IgD-negative memory B cell (primary cell): ENCODE measurements around the gene GHRH. TPM values are rescaled to one million over a fixed set of nuclear protein-coding genes. Genes with fewer than 3 reads are reported as not detected.

Experiments used
- H3K27ac Mint-ChIP-seq, 3 donors: one replicate each; pipeline ENCODE4 v1.8.0; 2020 to 2022; ENCODE audit warnings: mild to moderate bottlenecking in 3 of 3, mixed read lengths in 3 of 3, moderate library complexity in 1 of 3
- H3K27me3 Mint-ChIP-seq: one replicate; pipeline ENCODE4 v1.8.0; 2021; ENCODE audit warnings: mixed read lengths
- H3K36me3 Mint-ChIP-seq: one replicate; pipeline ENCODE4 v1.8.0; 2020; ENCODE audit warnings: mild to moderate bottlenecking, mixed read lengths
- H3K4me1 Mint-ChIP-seq, 3 donors: one replicate each; pipeline ENCODE4 v1.8.0; 2020 to 2022; ENCODE audit warnings: mixed read lengths in 3 of 3, mild to moderate bottlenecking in 1 of 3
- H3K4me3 Mint-ChIP-seq, 4 donors: one replicate each; pipeline ENCODE4 v1.8.0; 2020 to 2022; ENCODE audit warnings: mild to moderate bottlenecking in 4 of 4, mixed read lengths in 4 of 4, moderate library complexity in 3 of 4
- H3K9me3 Mint-ChIP-seq, 3 donors: one replicate each; pipeline ENCODE4 v1.8.0; 2020 to 2021; ENCODE audit warnings: mixed read lengths in 3 of 3, mild to moderate bottlenecking in 1 of 3
- polyA plus RNA-seq: library from polyadenylated mRNA; unstranded; fragments of 300-500 nt; fragmentation: Illumina TruSeq; gene quantifications from one replicate; pipeline ENCODE4 v1.2.3, GENCODE V29; 2021

GHRH gene, protein sequence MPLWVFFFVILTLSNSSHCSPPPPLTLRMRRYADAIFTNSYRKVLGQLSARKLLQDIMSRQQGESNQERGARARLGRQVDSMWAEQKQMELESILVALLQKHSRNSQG
- polyA plus RNA-seq, result not detected

DNA sequence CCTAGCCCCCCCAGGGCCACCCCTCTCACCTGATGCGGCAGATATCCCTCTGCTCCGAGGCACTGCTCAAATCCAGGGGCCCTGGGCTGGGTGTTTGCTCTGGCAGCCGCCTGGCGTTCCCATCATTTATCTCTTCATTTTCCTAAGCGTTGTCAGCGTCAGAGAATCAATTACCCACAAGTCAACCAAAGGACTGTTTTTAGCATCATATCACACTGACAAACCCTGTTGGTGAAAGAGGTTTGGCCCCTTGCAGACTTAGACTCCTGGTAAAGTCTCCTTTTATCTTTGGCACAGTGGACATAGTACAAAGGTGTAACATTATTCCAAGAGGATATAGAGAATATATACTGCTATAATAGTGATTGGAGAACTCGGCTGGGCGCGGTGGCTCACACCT lies at the start of gene GHRH:
Gene GHRH (minus strand): TSS at position 101 of the 400 bp plus-strand sequence. CDS start 4,925 bp downstream, outside the sequence.
- Mint-ChIP-seq H3K4me3 (peak within 1 kb of the TSS in 1 of 4 donors; percentile 24), H3K27ac (no peak within 1 kb of the TSS), H3K27me3 (peaks cover 2% of the 10 kb centered on the region), H3K4me1 (peaks cover 2 to 6% (median 6%) of the 10 kb centered on the region in 3 donors), H3K36me3 (no peaks in the 10 kb centered on the region), H3K9me3 (no peaks in the 10 kb centered on the region)

DNA sequence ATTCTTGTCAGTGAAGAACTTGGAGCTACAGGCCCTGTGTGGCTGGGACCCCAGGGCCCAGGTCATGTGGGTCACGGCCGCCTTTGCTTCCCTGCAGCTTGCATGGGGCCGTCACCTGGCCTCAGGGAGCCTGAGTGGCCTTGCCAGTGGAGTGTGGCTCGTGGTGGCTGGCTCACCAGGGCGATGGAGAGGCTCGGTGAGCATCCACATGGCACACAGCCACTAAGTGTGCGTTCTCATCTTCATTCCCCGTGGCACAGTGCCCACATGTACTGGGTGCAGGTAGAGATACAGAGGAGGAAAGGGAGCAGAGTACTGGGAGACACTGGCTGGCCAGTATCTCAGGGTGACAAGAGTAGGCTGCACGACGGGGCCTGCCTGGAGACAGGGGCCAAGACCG lies 49.3 kb upstream of the GHRH start:
- no peaks in the 10 kb centered on the region for H3K9me3 Mint-ChIP-seq
- peaks cover 1% of the 10 kb centered on the region for H3K27me3 Mint-ChIP-seq
- H3K4me3 Mint-ChIP-seq, result no peak overlapping the region
- peaks cover 7% of the 10 kb centered on the region for H3K36me3 Mint-ChIP-seq
- H3K27ac Mint-ChIP-seq, result peak overlapping the region in 1 of 3 donors; percentile 67
- peaks cover 27 to 35% (median 33%) of the 10 kb centered on the region in 3 donors for H3K4me1 Mint-ChIP-seq

DNA sequence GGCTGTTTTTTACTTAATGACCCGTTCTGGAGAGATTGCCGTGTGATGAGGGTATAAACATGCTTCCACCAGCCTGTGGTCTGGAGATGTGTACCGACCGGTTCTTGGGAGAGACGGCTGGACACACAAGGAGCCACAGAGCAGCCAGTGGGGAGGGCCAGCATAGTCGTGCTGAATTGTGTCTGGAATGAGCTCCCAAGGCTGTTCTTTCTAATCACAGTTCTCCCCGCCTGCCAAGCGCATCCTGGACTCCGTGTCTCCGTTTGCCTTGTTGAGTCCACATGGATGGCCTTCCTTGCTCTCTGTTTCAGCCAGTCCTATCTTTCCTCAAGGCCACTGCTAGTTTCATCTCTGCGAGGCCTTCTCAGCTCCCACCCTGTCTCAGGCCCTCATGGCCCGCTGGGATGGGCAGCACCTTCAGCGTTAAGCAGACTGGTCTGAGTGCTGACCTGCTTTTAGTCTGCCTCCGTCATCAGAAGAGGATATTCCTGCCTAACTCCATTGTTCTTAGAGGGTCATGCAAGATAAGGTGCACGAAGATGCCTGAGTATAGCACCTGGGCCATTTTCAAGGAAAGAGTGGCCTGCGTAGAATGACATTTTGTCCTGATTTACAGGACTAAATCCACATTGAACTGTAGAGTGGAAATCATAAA lies 48.4 kb upstream of the GHRH start:
- Mint-ChIP-seq H3K4me3 (no peak overlapping the region), H3K27ac (no peak overlapping the region), H3K9me3 (no peaks in the 10 kb centered on the region), H3K4me1 (peaks cover 18 to 30% (median 24%) of the 10 kb centered on the region in 3 donors), H3K27me3 (peaks cover 1% of the 10 kb centered on the region), H3K36me3 (peaks cover 7% of the 10 kb centered on the region)

DNA sequence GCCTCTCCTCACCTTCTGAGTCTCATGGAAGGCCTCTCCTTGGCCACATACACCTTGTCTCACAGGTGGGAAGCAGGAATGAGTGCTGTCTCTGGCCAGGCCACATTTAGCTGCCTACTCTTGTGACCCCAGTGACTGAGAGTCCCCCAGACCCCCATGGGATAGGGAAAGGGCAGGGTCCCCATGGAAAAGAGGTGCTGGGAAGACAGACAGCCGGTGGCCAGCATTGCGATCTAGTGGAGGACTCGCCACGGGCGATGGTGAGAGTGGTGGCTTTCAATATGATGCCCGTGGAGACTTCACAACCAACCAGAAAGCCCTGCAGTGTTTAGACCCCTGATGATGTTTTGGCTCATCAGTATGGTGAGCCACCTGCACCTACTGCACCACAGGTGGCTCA lies 47.7 kb upstream of the GHRH start:
- no peaks in the 10 kb centered on the region for H3K9me3 Mint-ChIP-seq
- H3K4me3 Mint-ChIP-seq, result peak overlapping the region in 1 of 4 donors; percentile 43
- peaks cover 15 to 23% (median 17%) of the 10 kb centered on the region in 3 donors for H3K4me1 Mint-ChIP-seq
- H3K27me3 Mint-ChIP-seq, result peaks cover 1% of the 10 kb centered on the region
- peaks cover 7% of the 10 kb centered on the region for H3K36me3 Mint-ChIP-seq
- H3K27ac Mint-ChIP-seq, result peak overlapping the region in 1 of 3 donors; percentile 54

DNA sequence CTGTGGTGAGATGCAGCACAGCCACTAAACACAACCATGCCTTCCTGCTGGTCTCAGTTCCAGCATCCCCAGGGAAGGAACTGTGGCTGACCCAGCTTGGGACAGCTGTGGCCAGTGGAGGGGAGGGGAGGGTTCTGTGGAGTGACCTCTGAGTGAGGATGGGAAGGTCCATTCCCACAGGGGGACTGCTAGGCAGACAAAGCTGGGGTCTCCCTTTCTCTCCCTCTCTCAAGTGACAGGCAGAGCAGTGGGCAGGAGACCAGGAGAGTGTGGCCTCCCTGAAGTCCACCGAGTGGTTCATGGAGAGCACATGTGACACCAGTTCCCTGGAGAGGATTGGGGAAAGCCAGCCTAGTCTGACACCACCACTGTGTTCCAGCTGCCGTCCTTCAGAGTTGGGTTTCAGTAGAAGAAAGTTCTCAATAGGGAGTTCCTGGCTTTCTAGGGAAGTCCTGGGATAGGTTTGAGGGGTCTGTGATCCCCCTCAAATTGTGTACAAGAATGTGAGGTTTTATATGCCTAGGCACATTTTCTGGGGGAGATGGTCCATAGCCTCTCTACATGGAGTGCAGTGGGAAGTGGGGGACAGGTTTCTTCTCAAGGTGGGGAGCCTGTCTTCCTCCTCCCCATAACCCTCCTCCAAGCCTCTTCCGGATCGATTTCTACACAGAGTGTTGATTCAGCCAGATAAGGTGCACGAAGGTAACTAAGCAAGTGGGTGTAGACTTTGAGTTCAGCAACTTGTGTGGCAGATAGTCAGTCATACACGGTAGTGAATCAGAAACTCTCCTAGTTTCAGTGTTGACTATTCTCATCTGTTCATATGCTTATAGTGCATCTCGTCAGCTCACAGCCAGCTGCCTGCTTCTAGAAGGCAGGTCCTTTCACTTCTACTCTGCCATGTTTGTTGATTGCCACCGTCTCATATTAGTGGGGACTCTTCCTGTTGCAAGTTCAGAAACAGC lies 46.8 kb upstream of the GHRH start:
- Mint-ChIP-seq H3K36me3 (peaks cover 5% of the 10 kb centered on the region), H3K9me3 (no peaks in the 10 kb centered on the region), H3K27me3 (peaks cover 1% of the 10 kb centered on the region), H3K27ac (peak overlapping the region in 2 of 3 donors; percentile 11 to 43), H3K4me1 (peaks cover 8 to 16% (median 10%) of the 10 kb centered on the region in 3 donors), H3K4me3 (peak overlapping the region in 1 of 4 donors; percentile 14)

DNA sequence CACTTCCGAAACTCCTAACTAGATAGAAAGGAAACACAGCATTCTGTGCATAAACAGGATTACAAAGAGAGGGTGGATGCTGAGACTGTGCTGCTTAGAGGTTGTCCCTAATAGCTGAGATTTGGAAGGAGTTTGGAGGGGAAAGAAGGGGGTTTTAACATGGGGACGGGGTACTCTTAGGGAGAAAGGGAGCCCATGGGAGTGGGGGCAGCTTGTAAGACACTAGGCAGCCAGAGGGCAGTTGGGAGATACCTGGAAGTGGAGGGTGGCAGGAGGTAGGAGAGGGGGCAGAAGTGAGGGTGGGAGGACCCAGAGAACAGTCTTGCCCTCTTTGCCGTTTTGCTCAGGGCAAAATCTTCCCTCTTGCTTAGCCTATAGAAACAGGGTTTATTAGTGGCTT lies 44.2 kb upstream of the GHRH start:
- peaks cover 10% of the 10 kb centered on the region for H3K36me3 Mint-ChIP-seq
- H3K4me1 Mint-ChIP-seq, result peaks cover 4 to 11% (median 10%) of the 10 kb centered on the region in 3 donors
- no peaks in the 10 kb centered on the region for H3K27me3 Mint-ChIP-seq
- no peak overlapping the region for H3K4me3 Mint-ChIP-seq
- peak overlapping the region in 1 of 3 donors; percentile 4 for H3K27ac Mint-ChIP-seq
- H3K9me3 Mint-ChIP-seq, result no peaks in the 10 kb centered on the region

DNA sequence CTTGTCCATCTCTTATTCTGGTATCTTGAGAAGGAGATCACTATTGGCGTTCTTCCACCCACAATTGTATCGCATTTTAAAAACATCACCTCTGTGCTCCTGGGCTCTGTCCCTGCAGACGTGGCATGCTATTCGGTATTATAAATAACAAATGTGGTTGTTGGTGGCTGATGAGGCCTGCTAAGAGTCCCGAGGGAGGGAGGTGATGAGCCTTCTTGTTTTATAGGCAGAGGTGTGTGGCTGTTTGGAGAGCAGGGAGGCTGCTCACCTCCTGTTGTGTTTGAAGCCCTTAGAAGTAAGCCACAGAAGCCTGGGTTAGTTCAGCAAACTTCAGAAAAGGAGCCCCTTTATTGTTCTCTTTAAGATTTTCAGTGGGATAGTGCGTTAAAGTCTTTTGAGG lies 43.5 kb upstream of the GHRH start:
- peaks cover 12% of the 10 kb centered on the region for H3K36me3 Mint-ChIP-seq
- no peaks in the 10 kb centered on the region for H3K27me3 Mint-ChIP-seq
- peak overlapping the region in 1 of 3 donors; percentile 4 for H3K27ac Mint-ChIP-seq
- H3K4me1 Mint-ChIP-seq, result peaks cover 0 to 14% (median 11%) of the 10 kb centered on the region in 3 donors
- H3K4me3 Mint-ChIP-seq, result no peak overlapping the region
- H3K9me3 Mint-ChIP-seq, result no peaks in the 10 kb centered on the region

DNA sequence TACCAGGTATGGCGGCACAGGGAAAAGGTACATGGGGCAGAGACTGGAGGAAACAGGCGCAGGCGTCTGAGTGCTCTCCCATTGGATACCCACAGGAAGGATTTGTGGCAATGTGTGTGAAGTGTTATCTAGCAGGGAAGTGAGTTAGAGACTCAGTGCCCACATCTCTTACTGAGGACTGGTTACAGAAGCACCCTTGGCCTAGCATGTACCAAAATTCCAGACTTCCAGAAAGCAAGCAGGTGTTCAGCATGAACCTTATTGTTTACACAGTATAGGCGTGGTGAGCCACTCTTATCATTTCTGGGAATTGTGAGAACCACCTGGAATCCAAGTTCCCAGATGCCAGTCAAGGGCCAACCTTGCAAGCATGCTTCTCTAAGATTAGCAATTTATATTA lies 42.0 kb upstream of the GHRH start:
- peaks cover 0 to 12% (median 9%) of the 10 kb centered on the region in 3 donors for H3K4me1 Mint-ChIP-seq
- no peak overlapping the region for H3K27ac Mint-ChIP-seq
- H3K4me3 Mint-ChIP-seq, result no peak overlapping the region
- H3K9me3 Mint-ChIP-seq, result no peaks in the 10 kb centered on the region
- H3K27me3 Mint-ChIP-seq, result no peaks in the 10 kb centered on the region
- H3K36me3 Mint-ChIP-seq, result peaks cover 13% of the 10 kb centered on the region

DNA sequence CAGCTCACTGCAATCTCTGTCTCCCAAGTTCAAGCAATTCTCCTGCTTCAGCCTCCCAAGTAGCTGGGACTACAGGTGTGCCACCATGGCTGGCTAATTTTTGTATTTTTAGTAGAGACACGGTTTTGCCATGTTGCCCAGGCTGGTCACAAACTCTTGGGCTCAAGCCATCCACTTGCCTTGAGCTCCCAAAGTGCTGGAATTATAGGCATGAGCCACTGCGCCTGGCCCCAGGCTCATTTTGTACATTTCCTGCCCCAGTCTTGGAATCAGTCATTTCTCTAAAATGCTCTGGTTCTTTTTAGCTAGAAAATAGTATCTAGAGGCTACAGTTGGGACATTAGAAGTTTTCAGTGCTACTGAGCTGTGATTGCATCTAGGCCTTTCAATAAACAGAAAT lies 41.4 kb upstream of the GHRH start:
- Mint-ChIP-seq H3K36me3 (peaks cover 13% of the 10 kb centered on the region), H3K4me3 (no peak overlapping the region)

DNA sequence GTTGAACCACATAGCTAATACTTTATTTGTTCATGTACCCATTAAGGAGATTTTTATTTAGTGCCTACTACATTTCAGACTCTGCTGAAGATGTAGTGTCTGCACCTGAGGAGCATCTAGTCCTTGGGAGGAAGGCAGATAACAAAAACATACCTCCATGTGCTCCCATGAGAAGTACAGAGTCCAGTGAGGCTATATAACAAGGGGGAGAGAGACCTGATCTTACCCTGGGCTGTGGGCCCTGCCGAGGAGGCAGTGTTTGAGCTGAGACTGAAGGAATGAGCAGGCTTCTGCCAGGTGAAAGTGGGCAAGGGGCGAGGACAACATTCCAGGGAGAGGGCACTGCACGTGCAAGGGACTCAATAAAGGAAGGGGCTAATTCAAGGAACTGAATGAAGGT lies 39.9 kb upstream of the GHRH start:
- peak overlapping the region in 1 of 4 donors; percentile 63 for H3K4me3 Mint-ChIP-seq
- no peaks in the 10 kb centered on the region for H3K9me3 Mint-ChIP-seq
- H3K27ac Mint-ChIP-seq, result no peak overlapping the region
- H3K36me3 Mint-ChIP-seq, result peaks cover 10% of the 10 kb centered on the region
- H3K27me3 Mint-ChIP-seq, result no peaks in the 10 kb centered on the region
- peaks cover 11 to 20% (median 12%) of the 10 kb centered on the region in 3 donors for H3K4me1 Mint-ChIP-seq

More for the DNA sequence above, 41.4 kb upstream of the GHRH start:
- Mint-ChIP-seq H3K4me1 (peaks cover 6 to 13% (median 8%) of the 10 kb centered on the region in 3 donors), H3K27me3 (no peaks in the 10 kb centered on the region), H3K9me3 (no peaks in the 10 kb centered on the region), H3K27ac (no peak overlapping the region)

DNA sequence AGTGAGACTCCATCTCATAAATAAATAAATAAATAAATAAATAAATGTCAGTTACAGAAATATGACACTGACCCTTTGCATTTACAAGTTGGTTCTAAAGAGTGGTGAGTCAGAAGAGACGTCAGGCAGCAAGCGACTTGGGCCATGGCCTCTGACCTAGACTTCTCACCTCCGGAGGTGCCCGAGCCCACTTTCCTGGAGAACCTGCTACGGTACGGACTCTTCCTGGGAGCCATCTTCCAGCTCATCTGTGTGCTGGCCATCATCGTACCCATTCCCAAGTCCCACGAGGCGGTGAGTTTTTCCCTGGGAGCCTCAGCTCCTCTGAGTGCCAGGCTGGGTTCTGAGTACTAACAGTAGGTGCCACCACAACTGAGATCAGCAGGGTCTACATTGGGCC lies 39.5 kb upstream of the GHRH start:
- Mint-ChIP-seq H3K9me3 (no peaks in the 10 kb centered on the region), H3K4me3 (no peak overlapping the region), H3K27ac (no peak overlapping the region)

DNA sequence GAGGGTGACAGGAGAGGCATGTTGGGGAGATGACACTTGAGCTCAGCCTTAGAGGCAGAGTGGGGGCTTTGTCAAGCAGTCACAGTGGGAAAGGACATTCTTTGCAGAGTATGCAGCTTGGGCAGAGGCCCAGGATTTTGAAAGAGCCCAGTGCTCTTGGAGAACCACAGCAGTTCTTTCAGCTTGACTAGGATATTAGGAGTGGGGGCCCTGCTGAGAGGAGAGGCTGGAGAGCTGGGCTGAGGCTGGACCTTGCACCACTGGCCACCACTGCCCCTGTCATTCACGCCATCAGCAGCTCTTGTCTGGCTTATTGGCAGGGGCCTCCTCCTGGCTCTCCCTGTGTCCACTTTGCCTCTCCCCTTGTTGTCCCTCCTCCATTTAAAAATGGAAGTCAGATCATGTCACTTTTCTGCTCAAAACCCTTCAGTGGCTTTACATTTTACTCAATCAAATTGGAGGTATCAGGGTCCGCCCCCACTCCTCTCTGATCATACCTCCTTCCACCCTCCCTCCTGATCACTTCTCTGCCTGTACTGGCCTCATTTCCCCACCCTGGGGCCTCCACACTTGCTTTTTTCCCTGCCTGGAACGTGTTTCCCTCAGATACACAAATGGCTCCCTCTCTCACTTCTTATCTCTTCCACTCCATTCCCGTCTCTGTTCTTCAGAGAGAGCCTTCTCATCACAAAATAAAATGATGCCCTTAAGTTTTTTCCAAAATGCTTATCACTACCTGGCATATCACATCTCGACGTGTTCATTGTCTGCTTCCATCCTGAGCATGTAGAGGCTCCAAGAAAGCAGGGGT lies 38.3 kb upstream of the GHRH start:
- no peaks in the 10 kb centered on the region for H3K27me3 Mint-ChIP-seq
- peak overlapping the region in 2 of 4 donors; percentile 52 to 70 for H3K4me3 Mint-ChIP-seq
- H3K9me3 Mint-ChIP-seq, result no peaks in the 10 kb centered on the region
- H3K27ac Mint-ChIP-seq, result peak overlapping the region in 1 of 3 donors; percentile 27
- peaks cover 10% of the 10 kb centered on the region for H3K36me3 Mint-ChIP-seq
- peaks cover 19 to 31% (median 21%) of the 10 kb centered on the region in 3 donors for H3K4me1 Mint-ChIP-seq

More for the DNA sequence above, 39.5 kb upstream of the GHRH start:
- H3K36me3 Mint-ChIP-seq, result peaks cover 10% of the 10 kb centered on the region
- H3K4me1 Mint-ChIP-seq, result peaks cover 15 to 24% (median 17%) of the 10 kb centered on the region in 3 donors
- no peaks in the 10 kb centered on the region for H3K27me3 Mint-ChIP-seq

DNA sequence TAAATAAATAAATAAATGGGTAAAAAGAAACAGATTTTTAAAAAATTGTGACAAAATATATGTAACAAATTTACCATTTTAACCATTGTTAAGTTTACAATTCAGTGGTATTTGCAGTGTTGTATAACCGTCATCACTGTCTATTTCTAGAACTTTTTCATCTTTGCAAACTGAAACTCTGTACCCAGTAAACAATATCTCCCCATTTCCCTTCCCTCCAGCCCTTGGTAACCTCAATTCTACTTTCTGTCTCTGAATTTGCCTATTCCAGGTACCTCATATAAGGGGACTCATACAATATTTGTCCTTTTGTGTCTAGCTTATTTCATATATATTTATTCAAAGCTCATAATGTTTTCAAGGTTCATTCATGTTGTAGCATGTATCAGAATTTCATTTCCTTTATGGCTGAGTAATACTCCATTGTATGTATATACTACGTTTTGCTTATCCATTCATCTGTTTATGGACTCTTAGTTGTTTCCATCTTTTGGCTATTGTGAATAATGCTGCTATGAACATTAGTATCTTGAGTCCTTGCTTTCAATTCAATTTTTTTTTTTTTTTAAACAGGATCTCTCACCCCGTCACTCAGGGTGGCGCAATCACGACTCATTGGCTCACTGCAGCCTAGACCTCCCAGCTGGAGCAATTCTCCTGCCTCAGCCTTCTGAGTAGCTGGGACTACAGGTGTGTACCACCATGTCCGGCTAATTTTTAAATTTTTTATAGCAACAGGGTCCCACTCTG lies 36.8 kb upstream of the GHRH start:
- no peaks in the 10 kb centered on the region for H3K9me3 Mint-ChIP-seq
- peaks cover 23 to 41% (median 30%) of the 10 kb centered on the region in 3 donors for H3K4me1 Mint-ChIP-seq
- H3K27ac Mint-ChIP-seq, result peak overlapping the region in 1 of 3 donors; percentile 16
- peaks cover 14% of the 10 kb centered on the region for H3K36me3 Mint-ChIP-seq
- no peaks in the 10 kb centered on the region for H3K27me3 Mint-ChIP-seq
- H3K4me3 Mint-ChIP-seq, result peak overlapping the region in 1 of 4 donors; percentile 59
